Measurements from ENCODE around the gene GARRE1. TPM values are rescaled to one million over a fixed set of nuclear protein-coding genes. Genes with fewer than 3 reads are reported as not detected.
A peak's percentile ranks its signal among the peaks of the same experiment; 100 is the strongest.

GARRE1 gene
- total and polyA plus RNA-seq, 2 of the 4 experiments (the other 2 are of a cell fraction), result 13.8 to 16.9 TPM

DNA sequence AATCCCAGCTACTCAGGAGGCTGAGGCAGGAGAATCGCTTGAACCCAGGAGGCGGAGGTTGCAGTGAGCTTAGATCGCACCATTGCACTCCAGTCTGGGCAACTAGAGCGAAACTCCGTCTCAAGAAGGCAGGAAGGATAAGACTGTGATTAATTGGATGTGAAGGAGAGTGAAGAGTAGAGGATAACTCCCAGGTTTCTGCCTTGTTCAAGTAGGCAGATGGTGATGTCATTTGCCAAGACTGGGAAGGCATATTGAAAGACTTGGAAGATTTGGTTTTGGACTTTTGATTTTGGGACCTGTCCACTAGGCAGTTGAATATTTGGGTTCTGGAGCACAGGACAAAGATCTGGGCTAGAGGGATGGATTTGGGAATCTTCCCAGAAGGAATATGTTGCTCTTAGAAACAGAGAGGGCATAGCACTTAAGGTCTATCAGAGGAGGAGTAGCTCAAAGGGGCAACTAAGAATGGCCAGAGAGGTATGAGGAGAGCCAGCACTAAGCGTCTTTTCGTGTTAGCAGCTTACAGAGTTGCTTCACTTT, 20.0 kb downstream of the GARRE1 start (continued):
- no peak for TF ChIP-seq CHD1 (IDR thresholded peaks at IDR 0.05; ENCODE audit: low read depth, low read length)

DNA sequence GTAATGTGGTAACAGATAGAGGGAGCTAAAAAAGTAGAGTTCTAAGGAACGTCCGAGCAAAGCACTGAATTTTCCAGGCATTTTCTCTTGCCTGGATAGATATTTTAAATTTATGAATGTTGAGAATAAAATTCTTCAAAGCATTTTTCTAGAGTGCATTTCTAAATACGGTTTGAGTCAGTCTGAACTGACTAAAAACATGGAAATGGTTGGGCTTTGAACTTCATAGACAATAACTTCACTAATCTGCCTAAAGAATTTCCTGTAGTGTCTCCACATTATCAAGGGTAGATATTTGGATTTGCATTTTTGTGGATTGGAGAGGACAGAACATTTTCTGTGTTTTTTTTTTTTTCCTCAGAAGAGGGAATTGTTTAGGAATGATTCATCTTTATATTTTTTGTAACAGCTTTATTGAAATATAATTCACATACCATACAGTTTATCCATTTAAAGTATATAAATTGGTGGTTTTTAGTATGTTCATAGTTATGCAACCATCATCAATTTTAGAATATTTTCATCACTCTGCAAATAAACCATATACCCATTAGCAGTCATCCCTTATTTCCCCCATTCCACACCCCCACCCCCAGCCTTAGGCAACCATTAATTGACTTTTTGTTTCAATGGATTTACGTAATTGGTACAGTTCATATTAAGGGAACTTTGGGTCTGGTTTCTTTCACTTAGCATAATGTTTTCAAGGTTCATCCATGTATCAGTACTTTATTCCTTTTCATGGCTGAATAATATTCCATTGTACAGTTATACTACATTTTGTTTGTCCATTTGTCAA, 20.7 kb downstream of the GARRE1 start:
- Histone ChIP-seq H2AK9ac (replicated peaks; ENCODE audit: low read depth, low read length, poor library complexity) (no peak overlapping the region), H3K9me3 (ENCODE audit: control insufficient read depth, insufficient read depth, low read length) (no peaks in the 10 kb centered on the region), H3K36me3 (ENCODE audit: control insufficient read depth, insufficient read depth, low read length) (peaks cover 3% of the 10 kb centered on the region; the same call in 1 of the 2 replicates), H3K18ac (ENCODE audit: low read depth, low read length) (peak overlapping the region; percentile 95; the same call in 1 of the 2 replicates), H3K4ac (ENCODE audit: low read depth, low read length) (peak overlapping the region; percentile 89), H4K8ac (ENCODE audit: low read depth in 2 of 2, low read length in 2 of 2) (peak overlapping the region; percentile 86 to 95), H2BK5ac (ENCODE audit: low read depth, low read length, poor library complexity, severe bottlenecking) (peak overlapping the region; percentile 98), H2BK20ac (ENCODE audit: low read depth, low read length) (peak overlapping the region; percentile 99), H3K23ac (ENCODE audit: low read depth, low read length) (peak overlapping the region; percentile 98), H3K27ac (ENCODE audit: insufficient read depth, low read length) (peak overlapping the region; percentile 94), H3K9me1 (ENCODE audit: insufficient read depth, low read length) (peaks cover 36% of the 10 kb centered on the region), H2BK120ac (ENCODE audit: low read depth, low read length) (peak overlapping the region; percentile 95), H2BK15ac (ENCODE audit: low read depth, low read length) (peak overlapping the region; percentile 100), H3K14ac (replicated peaks; ENCODE audit: low read depth, low read length) (peak overlapping the region; percentile 86), H4K20me1 (ENCODE audit: insufficient read depth, low read length) (peaks cover 5% of the 10 kb centered on the region; the same call in 1 of the 2 replicates), H3K27me3 (ENCODE audit: control insufficient read depth, insufficient read depth, low read length) (no peaks in the 10 kb centered on the region), H2AK5ac (ENCODE audit: low read depth, low read length) (peak overlapping the region; percentile 99; the same call in 1 of the 2 replicates), H3K4me2 (ENCODE audit: low read depth, low read length) (peak overlapping the region; percentile 83; the same call in 1 of the 2 replicates), H2AFZ (replicated peaks; ENCODE audit: low read length, poor library complexity) (no peak overlapping the region), H4K91ac (ENCODE audit: insufficient read depth, low read depth, low read length) (peak overlapping the region; percentile 99), H3K56ac (ENCODE audit: extremely low read depth, insufficient read depth, low read length) (peak overlapping the region; percentile 91), H3K4me3 (ENCODE audit: insufficient read depth, low read depth, low read length) (no peak overlapping the region), H3K4me1 (ENCODE audit: control insufficient read depth, insufficient read depth, low read length) (peaks cover 32% of the 10 kb centered on the region), H3K79me1 (ENCODE audit: low read depth in 1 of 2, low read length in 2 of 2) (peaks cover 39 to 68% of the 10 kb centered on the region in 2 experiments), H4K5ac (ENCODE audit: low read depth, low read length) (peak overlapping the region; percentile 96), H3K9ac (ENCODE audit: low read depth, low read length) (peak overlapping the region; percentile 69; the same call in 1 of the 2 replicates)
- CTCF ChIA-PET, result interaction anchor here (0.5 to 1.0 kb wide), 3 partner anchors 39 to 69 kb away, joined by 3 read pairs; no protein-coding TSS in a partner anchor
- BruUV-seq (replicated peaks), result no TSS peak
- POLR2A ChIA-PET (ENCODE audit: unreplicated experiment), result interaction anchor here (0.6 to 0.7 kb wide), 2 partner anchors 186 to 472 kb away, joined by 3 read pairs; no protein-coding TSS in a partner anchor
- in situ Hi-C loops (cut with MboI; ENCODE audit: low sequenced_read_pairs), result no loop called here
- DNase-seq (peak; percentile 96), ATAC-seq (ENCODE audit: low read depth) (peak; percentile 84)
- intact Hi-C loops (cut with micrococcal nuclease), result loop anchor here (2.0 kb wide), 2 partner anchors 14 to 42 kb away; no protein-coding TSS in a partner anchor
- dilution Hi-C loops (cut with HindIII; ENCODE audit: low sequenced_read_pairs, unreplicated experiment), result no loop called here
- WGBS, 2 experiments (ENCODE audit: extremely low coverage in 2 of 2, insufficient read length in 1 of 2), result no CpG with 5 or more reads among the region's 4 CpGs
- TF ChIP-seq RAD21 (IDR thresholded peaks at IDR 0.05; ENCODE audit: low read length) (no peak; the same call in 1 of the 2 replicates), MAFK (IDR thresholded peaks at IDR 0.05; ENCODE audit: low read depth, low read length) (peak; percentile 76), FOS (IDR thresholded peaks at IDR 0.05; ENCODE audit: low read depth, low read length) (peak; percentile 42; the same call in 1 of the 2 replicates), CEBPB (IDR thresholded peaks at IDR 0.05; ENCODE audit: low read depth, low read length) (peak; percentile 84)
- TF ChIP-seq, protein P1, sequence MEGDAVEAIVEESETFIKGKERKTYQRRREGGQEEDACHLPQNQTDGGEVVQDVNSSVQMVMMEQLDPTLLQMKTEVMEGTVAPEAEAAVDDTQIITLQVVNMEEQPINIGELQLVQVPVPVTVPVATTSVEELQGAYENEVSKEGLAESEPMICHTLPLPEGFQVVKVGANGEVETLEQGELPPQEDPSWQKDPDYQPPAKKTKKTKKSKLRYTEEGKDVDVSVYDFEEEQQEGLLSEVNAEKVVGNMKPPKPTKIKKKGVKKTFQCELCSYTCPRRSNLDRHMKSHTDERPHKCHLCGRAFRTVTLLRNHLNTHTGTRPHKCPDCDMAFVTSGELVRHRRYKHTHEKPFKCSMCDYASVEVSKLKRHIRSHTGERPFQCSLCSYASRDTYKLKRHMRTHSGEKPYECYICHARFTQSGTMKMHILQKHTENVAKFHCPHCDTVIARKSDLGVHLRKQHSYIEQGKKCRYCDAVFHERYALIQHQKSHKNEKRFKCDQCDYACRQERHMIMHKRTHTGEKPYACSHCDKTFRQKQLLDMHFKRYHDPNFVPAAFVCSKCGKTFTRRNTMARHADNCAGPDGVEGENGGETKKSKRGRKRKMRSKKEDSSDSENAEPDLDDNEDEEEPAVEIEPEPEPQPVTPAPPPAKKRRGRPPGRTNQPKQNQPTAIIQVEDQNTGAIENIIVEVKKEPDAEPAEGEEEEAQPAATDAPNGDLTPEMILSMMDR (conservative IDR thresholded peaks at IDR 0.05; ENCODE audit: low read depth, low read length), result peak; percentile 32

Data from IMR-90 (cell line).